ENCODE results near the gene ATP10A. TPM values are rescaled to one million over a fixed set of nuclear protein-coding genes. Genes with fewer than 3 reads are reported as not detected.
A peak's percentile ranks its signal among the peaks of the same experiment; 100 is the strongest.

The ATP10A gene
- total and polyA plus RNA-seq, 2 donors from 2014 or later: 4.0 to 6.8 TPM

- no peaks in the 10 kb centered on the region for H3K27me3 ChIP-seq (ENCODE audit: control insufficient read depth, insufficient read depth, low read length)
- no peaks in the 10 kb centered on the region for H3K36me3 ChIP-seq (ENCODE audit: control insufficient read depth in 2 of 3, insufficient read depth in 3 of 3, low read length in 3 of 3)
- no peak for TF ChIP-seq CTCF (IDR thresholded peaks at IDR 0.05; ENCODE audit: borderline replicate concordance, extremely low read depth, insufficient read depth)
- peaks cover 0 to 5% (median 0%) of the 10 kb centered on the region in 3 donors for H3K4me1 ChIP-seq (ENCODE audit: control insufficient read depth in 2 of 3, insufficient read depth in 2 of 3, low read depth in 1 of 3, low read length in 3 of 3)
- intact Hi-C loops (cut with DNase I): no loop called here
- peak in 1 of 5 donors; percentile 25 for DNase-seq
- FAIRE-seq: no peak
- H3K4me3 ChIP-seq (ENCODE audit: low read length in 3 of 3): no peak overlapping the region
- H3K9me3 ChIP-seq (ENCODE audit: control insufficient read depth in 2 of 3, insufficient read depth in 1 of 3, low read length in 3 of 3): no peaks in the 10 kb centered on the region
- H3K9ac ChIP-seq (ENCODE audit: low read length in 3 of 3): no peak overlapping the region
- H3K27ac ChIP-seq (ENCODE audit: low read depth in 2 of 2, low read length in 2 of 2): no peak overlapping the region
These were observed 132.2 kb downstream of the ATP10A start for GRCh38 chr15:25730918-25731317.

GRCh38 chr15:25728816-25729215, 134.3 kb downstream of the ATP10A start:
- H3K4me3 ChIP-seq (ENCODE audit: low read length in 3 of 3): no peak overlapping the region
- no peaks in the 10 kb centered on the region for H3K9me3 ChIP-seq (ENCODE audit: control insufficient read depth in 2 of 3, insufficient read depth in 1 of 3, low read length in 3 of 3)
- H3K27me3 ChIP-seq (ENCODE audit: control insufficient read depth, insufficient read depth, low read length): no peaks in the 10 kb centered on the region
- H3K27ac ChIP-seq (ENCODE audit: low read depth in 2 of 2, low read length in 2 of 2): no peak overlapping the region
- no peaks in the 10 kb centered on the region for H3K36me3 ChIP-seq (ENCODE audit: control insufficient read depth in 2 of 3, insufficient read depth in 3 of 3, low read length in 3 of 3)
- no peak overlapping the region for H3K9ac ChIP-seq (ENCODE audit: low read length in 3 of 3)
- TF ChIP-seq CTCF (IDR thresholded peaks at IDR 0.05; ENCODE audit: borderline replicate concordance, extremely low read depth, insufficient read depth): no peak
- DNase-seq: no peak
- intact Hi-C loops (cut with DNase I): no loop called here
- peaks cover 0 to 2% (median 0%) of the 10 kb centered on the region in 3 donors for H3K4me1 ChIP-seq (ENCODE audit: control insufficient read depth in 2 of 3, insufficient read depth in 2 of 3, low read depth in 1 of 3, low read length in 3 of 3)
- no peak for FAIRE-seq

DNA sequence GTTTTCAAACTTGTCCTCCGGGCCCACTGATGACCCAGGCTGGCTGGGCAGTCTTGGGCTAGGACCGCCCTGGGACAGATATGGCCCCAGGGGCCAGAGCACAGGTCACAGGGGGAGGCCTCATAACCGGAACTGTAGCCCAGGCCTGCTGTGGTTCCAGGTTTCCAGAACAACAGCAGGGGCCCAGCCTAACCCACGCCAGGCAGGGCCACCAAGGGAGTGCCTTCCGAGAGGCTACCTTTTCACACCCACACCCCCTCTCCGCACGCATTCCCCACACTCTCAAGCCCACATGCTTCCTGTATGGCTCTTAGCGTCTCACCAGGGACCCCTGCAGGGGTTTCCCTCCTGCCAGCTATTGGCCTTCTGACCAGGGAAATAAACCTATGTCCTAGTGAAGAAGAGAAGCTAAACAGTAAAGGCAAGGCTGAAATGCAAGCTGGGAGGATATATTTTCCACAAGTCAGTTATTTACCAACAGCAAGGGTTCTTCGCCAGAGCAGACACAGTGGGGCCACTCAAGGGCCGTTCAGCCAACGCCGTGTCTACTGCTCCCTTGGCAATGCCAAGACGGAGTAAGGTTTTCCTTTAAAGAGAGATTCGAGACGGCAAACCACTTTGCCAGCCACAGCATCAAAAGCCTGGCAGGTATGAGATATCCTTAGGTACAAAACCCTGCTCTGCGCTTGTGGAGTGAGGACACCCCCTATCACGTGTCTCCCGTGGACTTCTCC, 135.1 kb downstream of the ATP10A start:
- Histone ChIP-seq H3K27ac (ENCODE audit: low read depth in 2 of 2, low read length in 2 of 2) (no peak overlapping the region), H3K4me1 (ENCODE audit: control insufficient read depth in 2 of 3, insufficient read depth in 2 of 3, low read depth in 1 of 3, low read length in 3 of 3) (peaks cover 0 to 2% (median 0%) of the 10 kb centered on the region in 3 donors), H3K27me3 (ENCODE audit: control insufficient read depth, insufficient read depth, low read length) (no peaks in the 10 kb centered on the region), H3K9me3 (ENCODE audit: control insufficient read depth in 2 of 3, insufficient read depth in 1 of 3, low read length in 3 of 3) (no peaks in the 10 kb centered on the region), H3K36me3 (ENCODE audit: control insufficient read depth in 2 of 3, insufficient read depth in 3 of 3, low read length in 3 of 3) (no peaks in the 10 kb centered on the region), H3K9ac (ENCODE audit: low read length in 3 of 3) (no peak overlapping the region), H3K4me3 (ENCODE audit: low read length in 3 of 3) (no peak overlapping the region)
- DNase-seq (peak in 1 of 5 donors; percentile 13), FAIRE-seq (no peak)
- intact Hi-C loops (cut with DNase I): no loop called here
- no peak for TF ChIP-seq CTCF (IDR thresholded peaks at IDR 0.05; ENCODE audit: borderline replicate concordance, extremely low read depth, insufficient read depth)
